ENCODE data around the gene MYL5. TPM values are rescaled to one million over a fixed set of nuclear protein-coding genes. Genes with fewer than 3 reads are reported as not detected.

The MYL5 gene
- total RNA-seq, 1 experiment from 2014 or later: 18.0 TPM

GRCh38 chr4:714087-714486 lies 39.7 kb downstream of the MYL5 start:
- Histone ChIP-seq H3K4me2 (ENCODE audit: insufficient read depth, insufficient read length, low read length) (no peak overlapping the region), H3K27me3 (ENCODE audit: insufficient read depth, low read length) (no peaks in the 10 kb centered on the region), H3K79me1 (ENCODE audit: insufficient read depth, low read depth, low read length, poor library complexity, severe bottlenecking) (peaks cover 17% of the 10 kb centered on the region), H2AK5ac (ENCODE audit: insufficient read length, low read length) (no peak overlapping the region), H2BK12ac (ENCODE audit: insufficient read length, low read depth, low read length) (no peak overlapping the region), H3T11ph (ENCODE audit: low read length) (no peak overlapping the region), H4K5ac (ENCODE audit: insufficient read length, low read depth, low read length) (no peak overlapping the region), H3K14ac (ENCODE audit: insufficient read depth, low read length) (no peak overlapping the region), H3K9me3 (ENCODE audit: control insufficient read depth, low read depth, low read length) (no peaks in the 10 kb centered on the region), H3K27ac (ENCODE audit: insufficient read length, low read depth, low read length) (no peak overlapping the region), H2AFZ (ENCODE audit: low read length) (no peak overlapping the region), H3K79me2 (ENCODE audit: insufficient read depth, low read length) (peaks cover 41% of the 10 kb centered on the region; the same call in 1 of the 2 replicates), H4K20me1 (ENCODE audit: control insufficient read depth, insufficient read depth, insufficient read length) (no peaks in the 10 kb centered on the region), H3K9ac (ENCODE audit: extremely low read depth, insufficient read length, low read length) (no peak overlapping the region), H2BK5ac (ENCODE audit: insufficient read length, low read length) (no peak overlapping the region), H3K23me2 (ENCODE audit: insufficient read length, low read depth, low read length, poor library complexity, severe bottlenecking) (no peaks in the 10 kb centered on the region), H2BK15ac (ENCODE audit: low read depth, low read length) (no peak overlapping the region), H3K23ac (ENCODE audit: insufficient read length, low read depth, low read length) (no peak overlapping the region), H2BK120ac (ENCODE audit: low read depth, low read length, poor library complexity, severe bottlenecking) (no peak overlapping the region), H2BK20ac (ENCODE audit: low read depth, low read length, poor library complexity, severe bottlenecking) (no peak overlapping the region), H3K4ac (ENCODE audit: low read depth, low read length) (no peak overlapping the region), H4K8ac (replicated peaks; ENCODE audit: insufficient read length, low read depth, low read length) (no peak overlapping the region), H3K56ac (ENCODE audit: insufficient read length, low read depth, low read length) (no peak overlapping the region), H3K18ac (ENCODE audit: insufficient read length, low read depth, low read length) (no peak overlapping the region), H4K91ac (ENCODE audit: insufficient read length, low read depth, low read length) (no peak overlapping the region), H3K4me1 (ENCODE audit: insufficient read depth, low read length) (no peaks in the 10 kb centered on the region)
- H3K4me3 Mint-ChIP-seq: no peak overlapping the region
- peaks cover 21 to 27% (median 23%) of the 10 kb centered on the region in 3 experiments for H3K36me3 Mint-ChIP-seq (ENCODE audit: insufficient read depth in 1 of 3, low read depth in 3 of 3)
- H3K4me1 Mint-ChIP-seq: no peaks in the 10 kb centered on the region; a peak in 3 of 4 replicates
- DNase-seq: no peak
- no CpG with 5 or more reads among the region's 18 CpGs for WGBS (ENCODE audit: extremely low coverage, insufficient read length, low lambda C conversion rate)
- no peak overlapping the region for H3K27ac Mint-ChIP-seq
- no peak for TF ChIP-seq CTCF (conservative IDR thresholded peaks at IDR 0.05)
- no peaks in the 10 kb centered on the region; a peak in 1 of 5 replicates for H3K9me3 Mint-ChIP-seq
- no peaks in the 10 kb centered on the region for H3K27me3 Mint-ChIP-seq (ENCODE audit: low read depth)

Measured in H9 (cell line).